Measurements from ENCODE around the gene KCNN3. TPM values are rescaled to one million over a fixed set of nuclear protein-coding genes. Genes with fewer than 3 reads are reported as not detected.

Gene KCNN3
- total RNA-seq, 1 donor from 2014 or later, result 4.3 TPM

- DNase-seq (ENCODE audit: low spot score), result no peak
- Histone ChIP-seq H3K4me2 (no peak overlapping the region), H3K4me1 (no peaks in the 10 kb centered on the region), H3K27ac (no peak overlapping the region), H3K9ac (no peak overlapping the region), H3K9me3 (ENCODE audit: low read depth) (no peaks in the 10 kb centered on the region), H4K20me1 (ENCODE audit: low read depth) (no peaks in the 10 kb centered on the region), H3K36me3 (no peaks in the 10 kb centered on the region), H3K27me3 (no peaks in the 10 kb centered on the region), H2AFZ (replicated peaks) (no peak overlapping the region), H3K79me2 (ENCODE audit: low read depth) (no peaks in the 10 kb centered on the region), H3F3A (ENCODE audit: low read depth) (no peaks in the 10 kb centered on the region), H3K4me3 (no peak overlapping the region)
- TF ChIP-seq EZH2 (IDR thresholded peaks at IDR 0.05) (no peak), CTCF (IDR thresholded peaks at IDR 0.05) (no peak), EZH2phosphoT487 (IDR thresholded peaks at IDR 0.05) (no peak)
- H3K27ac Mint-ChIP-seq, result no peak overlapping the region
- H3K4me3 Mint-ChIP-seq, result no peak overlapping the region
- peaks cover 3% of the 10 kb centered on the region for H3K27me3 Mint-ChIP-seq (ENCODE audit: insufficient read depth, low read depth)
- H3K9me3 Mint-ChIP-seq, result no peaks in the 10 kb centered on the region
- H3K36me3 Mint-ChIP-seq, result no peaks in the 10 kb centered on the region
- H3K4me1 Mint-ChIP-seq, result no peaks in the 10 kb centered on the region
Measured at GRCh38 chr1:154689083-154689482, 181.0 kb downstream of the KCNN3 start.

GRCh38 chr1:154686507-154686906 is 183.6 kb downstream of the KCNN3 start:
- no peaks in the 10 kb centered on the region for H3K4me1 ChIP-seq
- no peak overlapping the region for H3K9ac ChIP-seq
- no peaks in the 10 kb centered on the region for H3K79me2 ChIP-seq (ENCODE audit: low read depth)
- Mint-ChIP-seq H3K4me1 (no peaks in the 10 kb centered on the region), H3K27me3 (ENCODE audit: insufficient read depth, low read depth) (peaks cover 3% of the 10 kb centered on the region), H3K9me3 (no peaks in the 10 kb centered on the region), H3K27ac (no peak overlapping the region), H3K36me3 (no peaks in the 10 kb centered on the region), H3K4me3 (no peak overlapping the region)
- DNase-seq (ENCODE audit: low spot score), result no peak
- H3K27me3 ChIP-seq, result no peaks in the 10 kb centered on the region
- no peak overlapping the region for H3K4me3 ChIP-seq
- H3K27ac ChIP-seq, result no peak overlapping the region
- H4K20me1 ChIP-seq (ENCODE audit: low read depth), result no peaks in the 10 kb centered on the region
- H3F3A ChIP-seq (ENCODE audit: low read depth), result no peaks in the 10 kb centered on the region
- H2AFZ ChIP-seq (replicated peaks), result no peak overlapping the region
- H3K36me3 ChIP-seq, result no peaks in the 10 kb centered on the region
- TF ChIP-seq CTCF (IDR thresholded peaks at IDR 0.05), result no peak
- no peak for TF ChIP-seq EZH2phosphoT487 (IDR thresholded peaks at IDR 0.05)
- no peak for TF ChIP-seq EZH2 (IDR thresholded peaks at IDR 0.05)
- no peaks in the 10 kb centered on the region for H3K9me3 ChIP-seq (ENCODE audit: low read depth)
- no peak overlapping the region for H3K4me2 ChIP-seq

GRCh38 chr1:154683820-154684219 is 186.3 kb downstream of the KCNN3 start:
- peaks cover 7% of the 10 kb centered on the region for H3K27me3 Mint-ChIP-seq (ENCODE audit: insufficient read depth, low read depth)
- peaks cover 1% of the 10 kb centered on the region for H3K36me3 Mint-ChIP-seq
- TF ChIP-seq EZH2 (IDR thresholded peaks at IDR 0.05) (no peak), CTCF (IDR thresholded peaks at IDR 0.05) (no peak), EZH2phosphoT487 (IDR thresholded peaks at IDR 0.05) (no peak)
- Histone ChIP-seq H3K79me2 (ENCODE audit: low read depth) (no peaks in the 10 kb centered on the region), H4K20me1 (ENCODE audit: low read depth) (no peaks in the 10 kb centered on the region), H3K9me3 (ENCODE audit: low read depth) (no peaks in the 10 kb centered on the region), H3K4me2 (no peak overlapping the region), H3K36me3 (no peaks in the 10 kb centered on the region), H3F3A (ENCODE audit: low read depth) (no peaks in the 10 kb centered on the region), H3K4me1 (no peaks in the 10 kb centered on the region), H3K27me3 (no peaks in the 10 kb centered on the region), H3K27ac (no peak overlapping the region), H2AFZ (replicated peaks) (no peak overlapping the region), H3K9ac (no peak overlapping the region), H3K4me3 (no peak overlapping the region)
- no peaks in the 10 kb centered on the region for H3K4me1 Mint-ChIP-seq
- peaks cover 7% of the 10 kb centered on the region for H3K9me3 Mint-ChIP-seq
- no peak for DNase-seq (ENCODE audit: low spot score)
- no peak overlapping the region for H3K27ac Mint-ChIP-seq
- H3K4me3 Mint-ChIP-seq, result no peak overlapping the region
